Fibroblast of skin of left quadriceps (primary cell): ENCODE results near the gene VEPH1.

Experiments
- DNase-seq, 2 experiments: peaks; one replicate each; pipeline ENCODE4 v3.0.0-alpha.2; 2013; ENCODE audit warnings: low read depth in 2 of 2

VEPH1 gene

DNA sequence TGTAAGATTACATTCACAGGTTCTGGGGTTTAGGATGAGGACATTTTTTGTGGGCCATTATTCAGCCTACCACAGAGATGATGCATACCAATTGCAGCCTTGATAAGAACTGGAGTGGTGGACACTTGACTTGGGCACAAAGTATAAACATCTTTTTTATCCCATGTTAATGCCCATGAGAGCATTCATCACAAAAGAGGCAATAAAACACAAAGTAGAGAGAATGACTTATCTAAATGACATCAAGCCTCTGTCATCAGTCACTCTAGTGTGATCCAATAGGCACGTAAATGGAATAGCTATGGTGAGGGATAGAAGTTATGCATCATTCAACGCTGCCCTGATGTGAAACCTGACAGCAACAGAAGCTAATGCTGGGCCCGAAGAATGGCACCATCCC, 25.8 kb downstream of the VEPH1 start:
- DNase-seq = no peak

DNA sequence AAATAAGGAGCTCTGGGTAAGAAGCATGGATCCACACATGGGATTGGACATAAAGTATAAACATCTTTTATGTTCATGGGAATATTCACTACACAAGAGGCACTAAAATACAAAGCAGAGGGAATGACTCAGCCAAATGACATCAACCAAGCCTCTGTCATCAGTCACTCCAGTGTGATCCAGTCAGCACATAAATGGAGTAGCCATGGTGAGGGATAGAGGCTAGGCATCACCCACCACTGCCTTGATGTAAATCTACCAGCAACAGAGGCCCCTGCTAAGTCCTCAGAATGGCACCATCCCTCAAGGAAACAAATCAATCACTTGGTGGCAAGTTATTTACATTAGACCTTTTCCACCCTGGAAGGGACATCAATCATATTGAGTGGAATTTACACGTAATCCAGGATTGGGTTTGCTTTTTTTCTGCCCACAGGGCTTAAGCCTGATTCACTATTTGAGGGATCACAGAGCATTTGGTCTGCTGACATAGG, 27.2 kb downstream of the VEPH1 start:
- peak; percentile 40 to 45 for DNase-seq

DNA sequence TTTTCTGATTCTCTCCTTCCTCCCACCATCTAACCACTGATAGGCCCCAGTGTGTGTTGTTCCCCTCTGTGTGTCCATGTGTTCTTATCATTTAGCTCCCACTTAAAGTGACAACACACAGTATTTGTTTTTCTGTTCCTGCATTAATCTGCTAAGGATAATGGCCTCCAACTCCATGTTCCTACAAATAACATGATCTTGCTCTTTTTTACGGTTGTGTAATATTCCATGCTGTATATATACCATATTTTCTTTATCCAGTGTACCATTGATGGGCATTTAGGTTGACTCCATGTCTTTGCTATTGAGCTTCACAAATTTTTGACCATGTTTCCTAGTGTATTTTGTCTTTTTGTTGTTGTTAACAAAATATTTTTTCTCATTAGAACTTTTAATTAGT, 30.6 kb downstream of the VEPH1 start:
- no peak for DNase-seq

DNA sequence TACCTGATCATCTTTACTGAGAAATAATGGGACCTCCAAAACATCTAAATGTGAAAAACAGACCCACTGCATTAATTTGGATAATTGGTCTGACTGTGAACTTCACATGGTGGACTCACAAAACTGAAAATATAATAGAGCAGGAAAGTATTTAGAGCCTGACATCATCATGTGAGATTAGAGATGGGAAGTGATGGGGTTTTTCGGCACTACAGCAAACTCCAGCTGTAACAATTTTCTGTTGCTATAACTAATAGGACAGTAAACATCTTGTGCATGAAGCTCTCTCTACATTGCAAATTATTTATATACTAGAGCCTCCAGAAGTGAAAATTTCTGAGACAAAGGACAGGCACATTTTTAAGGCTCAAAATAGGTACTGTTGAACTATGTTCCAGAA, 32.2 kb downstream of the VEPH1 start:
- DNase-seq = no peak

DNA sequence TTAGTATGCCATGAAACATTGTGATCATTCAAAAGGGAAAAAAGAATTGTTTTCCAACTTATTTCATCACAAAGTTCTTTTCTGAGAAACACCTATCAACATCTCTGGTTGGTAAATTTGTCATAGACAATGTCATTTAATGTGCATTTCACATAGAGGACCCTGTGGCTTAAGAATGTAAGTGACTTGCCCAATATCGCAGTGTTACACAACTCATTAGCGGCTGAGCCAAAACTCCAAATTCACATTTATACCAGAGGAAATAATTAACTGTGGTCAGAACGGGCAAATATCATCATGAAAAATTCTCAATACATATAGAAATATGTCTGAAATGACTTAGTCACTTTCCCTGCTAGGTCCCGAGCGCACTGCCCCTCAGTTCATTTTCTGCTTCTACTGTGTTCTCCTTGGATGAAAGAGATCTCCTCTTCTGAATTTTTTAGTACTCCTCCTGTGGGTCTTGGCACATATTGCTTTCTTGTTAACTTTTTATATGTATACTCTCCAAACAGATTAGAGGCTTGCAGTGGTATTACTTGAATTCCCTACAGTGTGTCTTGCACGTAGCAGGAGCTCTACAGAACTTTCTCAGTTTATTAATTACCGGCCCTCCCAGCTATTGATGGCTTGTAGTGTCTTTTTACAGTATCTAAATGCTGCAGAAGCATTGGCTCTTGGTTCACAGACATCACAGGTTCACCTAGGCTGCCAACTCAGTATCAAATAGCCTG, 33.5 kb downstream of the VEPH1 start:
- DNase-seq = no peak

DNA sequence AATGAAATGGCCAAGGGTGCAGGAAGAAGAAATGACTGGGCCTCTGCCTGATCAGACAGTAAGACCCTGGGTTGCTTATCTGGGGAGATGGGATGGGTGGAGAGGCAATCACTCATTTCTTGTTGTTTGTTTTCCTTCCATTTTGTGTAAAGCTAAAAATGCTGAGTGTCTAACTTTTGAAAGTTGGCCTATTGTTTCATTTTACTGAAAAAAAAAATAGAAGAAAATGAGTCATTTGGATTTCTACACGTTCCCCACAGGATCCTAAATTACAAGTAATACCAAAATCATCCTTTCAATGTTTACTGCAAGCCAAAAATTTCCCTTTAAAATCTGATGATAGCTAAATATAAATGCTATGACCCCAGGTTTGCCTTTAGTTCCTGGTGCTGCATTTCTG, 36.0 kb downstream of the VEPH1 start:
- no peak for DNase-seq

DNA sequence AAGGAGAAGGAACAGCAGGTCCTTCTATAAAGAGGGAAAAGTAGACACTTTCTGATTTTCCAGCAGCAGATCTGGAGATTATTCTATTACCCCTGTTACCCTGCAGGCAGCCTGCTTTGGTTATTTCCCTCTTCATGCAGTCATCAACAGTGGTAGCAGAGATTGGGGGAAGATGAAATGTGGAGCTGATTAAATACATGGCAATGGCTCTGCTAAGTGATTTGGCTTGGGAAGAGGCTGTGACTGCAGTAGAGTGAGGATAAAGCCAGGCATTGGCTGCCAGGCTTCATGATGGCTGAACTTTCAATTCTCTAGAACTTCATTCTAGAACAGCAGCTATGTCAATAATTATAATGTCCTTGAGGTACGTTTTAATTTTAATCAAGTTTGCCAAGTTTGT, 37.5 kb downstream of the VEPH1 start:
- DNase-seq = no peak

DNA sequence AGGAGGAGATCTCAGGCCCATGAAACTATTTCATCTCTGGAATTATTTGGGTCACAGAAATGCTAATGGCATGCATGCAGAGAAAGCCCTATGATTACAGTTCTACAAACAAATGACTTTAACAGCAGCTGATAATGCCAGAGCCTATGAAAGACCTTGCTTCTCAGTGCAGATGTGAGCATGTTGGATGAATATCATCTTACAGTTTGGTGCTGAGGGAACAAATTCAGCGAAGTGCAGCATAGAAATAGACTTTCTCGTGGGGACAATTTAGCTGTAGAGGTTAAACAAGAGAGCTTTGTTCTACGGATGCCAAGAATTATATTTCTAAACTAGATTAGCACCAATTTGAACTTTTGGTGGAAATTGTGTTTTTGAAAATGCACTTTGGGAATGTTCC, 38.9 kb downstream of the VEPH1 start:
- DNase-seq = no peak

DNA sequence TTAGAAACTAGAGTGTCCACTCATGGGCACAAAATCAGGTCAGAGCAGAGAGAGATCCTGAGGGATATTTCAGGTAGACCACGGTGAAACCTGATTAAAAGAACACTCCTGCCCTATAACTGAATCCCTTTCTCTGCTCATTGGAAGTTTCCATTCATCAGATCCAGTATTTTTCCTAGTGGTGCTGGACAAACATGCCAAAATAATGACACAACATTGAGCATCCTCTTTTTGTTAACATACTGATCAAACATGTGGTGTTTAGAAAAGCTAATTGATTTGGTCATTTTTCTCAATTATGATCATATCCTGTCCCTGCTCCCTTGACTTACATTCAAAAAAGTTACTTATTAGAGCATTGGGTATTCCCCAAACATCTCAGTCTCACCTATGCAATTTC, 39.4 kb downstream of the VEPH1 start:
- no peak for DNase-seq

DNA sequence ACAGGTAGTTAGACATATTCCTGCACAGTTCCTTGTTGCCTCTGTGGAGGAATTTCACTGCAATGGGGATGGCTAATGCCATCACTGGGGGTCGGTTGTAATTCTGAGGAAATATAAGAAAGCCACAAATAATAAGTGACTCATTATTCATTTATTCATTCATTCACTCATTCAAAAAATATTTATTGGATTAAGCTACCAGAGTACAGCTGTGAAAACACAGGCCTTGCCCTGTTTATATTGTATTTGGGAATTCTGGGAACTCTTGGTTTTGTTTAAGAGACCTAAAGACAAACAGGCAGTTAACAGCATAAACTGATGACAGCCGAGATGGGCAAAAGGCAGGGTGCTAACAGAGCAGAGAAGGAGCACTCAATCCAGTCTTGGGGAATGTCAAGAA, 43.0 kb downstream of the VEPH1 start:
- peak; percentile 87 for DNase-seq

DNA sequence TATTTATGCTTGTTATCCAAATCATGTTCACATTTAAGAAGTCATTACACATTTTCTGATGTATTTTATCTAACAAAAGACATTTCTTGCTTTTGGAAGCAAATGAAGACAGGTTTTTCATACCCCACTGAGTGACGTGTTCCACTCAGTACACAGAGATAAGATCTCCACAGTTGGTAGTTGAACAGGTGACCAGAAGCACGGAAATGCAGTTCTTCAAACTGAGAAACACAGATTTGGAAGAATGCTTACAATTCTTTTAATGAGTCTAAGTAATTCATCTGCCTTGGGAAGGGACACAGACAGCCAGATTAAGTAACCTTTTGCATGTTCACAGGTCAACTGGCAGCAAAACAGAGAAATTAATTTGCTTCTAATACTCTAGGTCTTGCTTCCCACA, 43.5 kb downstream of the VEPH1 start:
- DNase-seq = no peak

DNA sequence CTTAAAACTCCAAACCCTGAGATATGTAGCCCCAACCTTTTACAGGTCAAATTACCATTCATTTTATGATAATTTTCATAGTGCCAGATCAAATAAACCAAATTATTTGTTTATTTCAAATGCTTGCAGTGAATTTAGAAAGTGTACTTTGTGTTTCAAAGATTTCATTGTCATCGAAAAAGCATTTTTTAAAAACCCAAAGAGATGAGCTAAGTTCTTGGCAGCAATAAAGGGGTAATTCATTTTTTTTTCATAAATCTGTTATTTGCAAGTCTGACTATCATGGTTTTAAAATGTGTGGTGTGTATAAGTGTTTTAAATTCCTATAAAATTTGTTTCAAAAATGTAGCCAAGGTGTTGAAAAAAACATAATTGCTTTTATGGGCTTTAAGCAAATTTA, 49.4 kb downstream of the VEPH1 start:
- DNase-seq = no peak

DNA sequence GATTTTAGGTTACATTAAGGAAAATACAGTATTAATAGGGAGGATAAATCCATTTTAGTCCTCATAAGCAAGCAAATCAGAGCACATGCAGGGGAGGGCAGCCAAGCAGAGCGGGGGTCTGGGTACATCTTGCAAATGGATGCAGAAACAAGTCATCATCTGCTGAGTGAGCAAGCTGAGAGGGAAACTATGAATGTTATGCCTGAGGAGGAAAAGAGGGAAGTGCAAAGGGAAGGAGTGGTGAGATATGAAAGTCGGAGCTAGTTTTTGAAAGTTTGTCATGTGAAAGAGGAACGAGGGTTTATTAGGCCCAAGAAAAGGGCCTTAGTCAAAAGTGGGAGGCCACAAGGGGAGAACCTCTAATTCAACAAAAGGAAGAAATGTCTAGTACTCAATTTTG, 51.1 kb downstream of the VEPH1 start:
- DNase-seq = no peak

DNA sequence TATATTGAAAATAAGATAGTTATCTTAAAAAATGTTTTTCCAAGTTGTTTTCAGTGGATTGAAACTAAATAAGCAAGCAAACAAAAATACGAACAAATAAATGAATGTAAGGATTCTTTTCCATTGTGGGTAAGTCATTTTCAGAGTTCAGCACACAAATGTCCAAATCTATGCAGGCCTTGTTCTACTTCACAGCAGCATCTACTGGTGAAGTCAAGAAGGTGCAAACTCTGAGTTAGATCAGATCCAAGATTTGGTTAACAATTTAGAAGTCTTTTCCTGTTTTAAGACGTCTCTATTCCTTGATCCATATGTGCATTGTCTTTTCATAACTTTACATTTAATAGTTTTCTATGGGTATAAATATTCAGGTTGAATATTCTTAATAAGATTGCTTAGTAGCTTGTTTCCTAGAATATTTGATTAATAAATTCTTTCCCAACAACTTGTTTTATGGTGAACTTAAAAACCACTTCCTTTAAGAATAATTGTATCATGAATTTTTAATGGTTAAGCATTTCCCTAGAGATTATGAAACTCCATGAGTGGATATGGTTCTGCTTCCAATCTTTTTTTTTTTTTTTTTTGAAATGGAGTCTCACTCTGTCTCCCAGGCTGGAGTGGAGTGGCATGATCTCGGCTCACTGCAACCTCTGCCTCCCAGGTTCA, 56.1 kb downstream of the VEPH1 start:
- DNase-seq = no peak

DNA sequence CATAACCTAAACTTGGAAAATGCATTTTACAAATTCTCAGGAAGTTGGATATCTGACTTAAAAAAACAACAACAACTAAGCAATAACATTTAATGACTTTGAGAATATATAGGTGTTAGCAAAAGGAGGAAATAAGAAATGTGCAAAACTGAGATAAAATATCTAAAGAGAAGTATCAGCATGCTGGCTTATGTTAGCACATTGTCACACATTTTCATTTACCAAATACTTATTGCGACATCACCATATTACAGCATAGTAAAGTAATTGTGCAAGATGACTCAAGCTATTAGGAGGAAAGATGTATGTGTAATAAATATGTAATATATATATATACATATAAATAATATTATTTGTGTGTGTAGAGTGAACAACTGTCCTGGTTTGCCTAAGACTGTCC, 57.4 kb downstream of the VEPH1 start:
- DNase-seq = no peak

DNA sequence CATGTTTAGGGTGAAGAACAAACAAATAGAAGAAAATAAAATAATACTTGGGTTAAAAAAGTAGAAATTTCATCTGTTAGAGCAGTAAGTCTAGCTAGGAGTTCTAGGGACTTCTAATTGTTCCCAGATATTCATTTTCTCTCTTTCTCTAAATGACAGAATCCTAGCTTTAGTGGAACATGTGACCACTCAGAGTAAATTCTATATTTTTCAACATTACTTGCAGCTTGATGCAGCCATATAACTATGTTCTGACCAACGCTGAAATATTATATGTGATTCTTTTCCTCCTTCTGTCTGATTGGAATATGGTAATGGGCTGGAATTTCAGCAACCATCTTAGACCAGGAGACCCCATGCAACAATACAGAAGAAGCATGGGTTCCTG, 58.4 kb downstream of the VEPH1 start:
- no peak for DNase-seq

DNA sequence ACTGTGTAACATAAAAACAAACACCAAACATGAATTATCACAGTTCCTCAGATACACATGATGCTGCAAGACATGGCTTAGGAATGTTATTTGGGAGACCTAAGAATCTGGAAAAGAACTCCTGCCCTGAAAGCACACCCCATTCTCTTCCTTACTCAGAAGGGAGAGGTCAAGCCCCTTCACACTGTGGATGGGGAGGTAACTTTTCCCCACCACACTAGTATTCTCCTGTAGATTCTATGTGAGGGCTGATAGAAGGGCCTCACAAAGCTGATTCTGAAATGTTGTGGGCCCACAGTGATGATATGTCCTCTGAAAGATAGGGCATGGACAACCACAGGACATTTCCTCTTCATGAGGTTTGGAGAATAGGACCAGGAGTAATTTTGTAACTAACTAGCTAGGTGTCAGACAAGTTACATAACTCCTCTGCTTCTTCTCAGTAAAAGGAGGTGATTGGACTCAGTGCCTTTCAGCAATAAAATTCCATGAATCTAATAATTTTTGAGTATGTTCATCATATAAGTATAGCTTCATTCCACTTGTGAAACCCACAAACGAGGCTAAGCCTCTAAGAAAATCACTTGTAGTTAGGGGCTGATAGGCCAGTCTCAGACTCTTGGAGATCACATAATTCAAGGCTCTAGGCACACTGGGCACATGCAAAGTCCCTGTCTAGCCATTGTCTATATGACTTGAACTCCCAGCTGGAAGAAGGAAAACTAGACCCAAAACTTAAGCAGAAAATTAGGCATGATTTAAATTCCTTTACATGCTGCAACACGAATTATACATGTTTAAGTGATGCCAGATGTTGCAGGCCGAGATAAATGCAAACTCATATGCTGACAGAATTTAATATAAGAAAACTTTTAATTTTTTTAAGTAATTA, 59.1 kb downstream of the VEPH1 start:
- peak; percentile 73 for DNase-seq

DNA sequence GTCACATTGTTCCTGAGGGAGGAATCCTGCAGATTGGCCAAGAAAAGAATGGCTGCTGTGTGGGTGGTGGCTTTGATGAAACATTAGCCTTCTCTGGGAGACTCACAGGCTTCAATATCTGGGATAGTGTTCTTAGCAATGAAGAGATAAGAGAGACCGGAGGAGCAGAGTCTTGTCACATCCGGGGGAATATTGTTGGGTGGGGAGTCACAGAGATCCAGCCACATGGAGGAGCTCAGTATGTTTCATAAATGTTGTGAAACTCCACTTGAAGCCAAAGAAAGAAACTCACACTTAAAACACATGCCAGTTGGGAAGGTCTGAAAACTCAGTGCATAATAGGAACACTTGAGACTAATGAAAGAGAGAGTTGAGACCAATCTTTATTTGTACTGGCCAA, 60.5 kb downstream of the VEPH1 start:
- no peak for DNase-seq

DNA sequence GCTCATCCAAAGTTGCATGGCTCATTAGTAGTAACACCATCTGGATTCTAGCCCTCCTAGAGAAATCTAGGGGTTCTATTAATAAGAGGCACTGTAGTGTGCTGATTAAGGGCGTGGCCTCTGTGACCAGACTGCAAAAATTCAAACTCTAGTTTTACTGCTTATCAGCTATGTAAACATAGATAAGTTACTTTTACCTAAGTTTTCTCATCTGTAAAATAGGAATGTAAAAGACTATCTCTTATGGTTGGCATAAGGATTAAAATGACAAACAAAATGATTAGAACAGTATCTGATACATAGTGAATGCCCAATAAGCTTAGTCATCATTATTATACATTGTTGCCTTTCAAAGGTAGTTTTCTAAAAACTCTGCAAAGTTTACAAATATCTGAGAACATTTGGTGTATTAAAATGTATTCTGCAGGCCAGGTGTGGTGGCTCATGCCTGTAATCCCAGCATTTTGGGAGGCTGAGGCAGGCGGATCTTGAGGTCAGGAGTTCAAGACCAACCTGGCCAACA, 62.1 kb downstream of the VEPH1 start:
- no peak for DNase-seq

DNA sequence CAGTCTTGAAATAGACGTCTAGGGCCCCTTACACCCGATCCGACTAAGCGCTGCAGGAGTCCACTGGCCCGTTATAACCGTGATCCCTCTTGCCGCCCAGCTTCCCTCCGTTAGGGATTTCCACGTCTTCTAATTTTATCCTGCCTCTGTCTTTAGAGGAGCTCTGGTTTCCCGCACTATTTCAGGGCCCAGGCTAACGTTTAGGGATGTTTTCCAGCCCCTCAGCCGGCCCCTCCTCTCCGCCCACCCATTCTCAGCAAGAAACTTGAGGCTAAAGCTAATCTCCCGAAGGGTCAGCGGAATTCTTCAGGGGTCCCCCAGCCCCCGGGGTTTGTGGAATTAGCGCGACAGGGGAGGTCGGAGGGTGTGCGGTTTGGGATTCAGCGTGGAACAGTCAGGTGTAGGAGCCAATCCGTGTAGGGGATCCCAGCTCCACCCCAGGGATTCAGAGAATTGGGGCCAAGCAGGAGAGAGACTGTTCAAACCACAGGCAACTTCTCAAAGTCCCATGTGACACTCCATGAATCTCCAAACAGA, 65.0 kb downstream of the VEPH1 start:
- no peak for DNase-seq

DNA sequence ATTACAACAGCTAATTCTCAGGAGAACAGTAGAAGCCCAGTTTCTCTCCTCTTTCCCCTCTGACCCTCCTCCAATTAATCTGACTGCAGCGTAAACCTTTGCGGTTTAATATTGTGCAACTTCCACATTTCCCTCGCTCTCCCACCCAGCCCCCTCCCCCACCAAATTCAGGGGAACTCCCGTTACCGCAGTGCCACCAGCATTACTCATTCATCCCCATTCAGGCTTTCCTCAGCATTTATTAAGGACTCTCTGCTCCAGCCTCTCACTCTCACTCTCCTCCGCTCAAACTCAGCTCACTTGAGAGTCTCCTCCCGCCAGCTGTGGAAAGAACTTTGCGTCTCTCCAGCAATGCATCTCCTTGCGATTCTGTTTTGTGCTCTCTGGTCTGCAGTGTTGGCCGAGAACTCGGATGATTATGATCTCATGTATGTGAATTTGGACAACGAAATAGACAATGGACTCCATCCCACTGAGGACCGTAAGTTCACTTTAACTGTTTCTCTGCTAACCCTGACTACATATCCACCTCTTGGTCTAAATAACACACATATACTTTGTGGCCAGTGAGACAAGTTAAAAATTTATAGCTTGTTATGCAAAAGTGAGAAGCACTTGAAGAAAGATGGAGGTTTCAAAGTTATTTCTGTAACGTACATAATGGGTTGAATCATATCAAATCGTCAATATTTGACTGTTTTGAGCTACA, 66.5 kb downstream of the VEPH1 start, which contains the start of gene PTX3:
Gene PTX3, plus strand, starts transcription at position 268 of the 709 bp plus-strand sequence. Its CDS starts 84 bp downstream, at position 352.
- DNase-seq = peak; percentile 95 to 96
